Prostate gland (tissue), 2 donors: ENCODE measurements around the gene RBM12. TPM values are rescaled to one million over a fixed set of nuclear protein-coding genes. Genes with fewer than 3 reads are reported as not detected.
"Not testable (repeated sequence)": the region's sequence is repeated elsewhere in the genome, so short reads cannot be mapped to it uniquely, and the experiment has no call there.

Source experiments
- DNase-seq: peaks from one replicate; pipeline ENCODE4 v3.0.0-alpha.2; 2019; ENCODE audit warnings: low spot score
- H3K27ac ChIP-seq, 2 donors: fragments of 200-600 bp; sonication (generic); 2 replicates each; pipeline ENCODE4 v1.5.1; 2017 to 2019
- H3K27me3 ChIP-seq: fragments of 200-600 bp; sonication (generic); replicated peaks from 2 replicates; pipeline ENCODE4 v1.5.1; 2019; ENCODE audit not compliant: insufficient read depth
- H3K36me3 ChIP-seq, 2 donors: fragments of 200-600 bp; sonication (generic); 1 replicate in 1 of 2; 2 replicates in 1 of 2; pipeline versions ENCODE4 v1.5.1 to v1.8.1; 2017 to 2019
- H3K4me1 ChIP-seq: fragments of 200-600 bp; sonication (generic); replicated peaks from 2 replicates; pipeline ENCODE4 v1.5.1; 2019
- H3K4me3 ChIP-seq, 2 donors: fragments of 200-600 bp; sonication (generic); 2 replicates each; pipeline ENCODE4 v1.5.1; 2017 to 2019
- H3K9me3 ChIP-seq: fragments of 200-600 bp; sonication (generic); 2 replicates; pipeline ENCODE4 v1.5.1; 2017
- CTCF ChIP-seq, 4 experiments: fragments of 200-600 bp in 2 of 4; fragments of 450-650 bp in 2 of 4; sonication (generic) in 2 of 4; IDR thresholded peaks; 1 replicate in 3 of 4; 2 replicates in 1 of 4; pipeline ENCODE4 v1.5.1; 2016 to 2019; ENCODE audit warnings: antibody characterized with exemption in 4 of 4, mild to moderate bottlenecking in 2 of 4, moderate library complexity in 2 of 4
- POLR2A ChIP-seq: fragments of 450-650 bp; IDR thresholded peaks from one replicate; pipeline ENCODE4 v1.6.1; 2016; ENCODE audit warnings: antibody characterized with exemption, mild to moderate bottlenecking
- POLR2AphosphoS5 ChIP-seq: sonication (generic); formaldehyde crosslinking; IDR thresholded peaks from one replicate; pipeline ENCODE4 v1.6.1; 2017; ENCODE audit warnings: antibody characterized with exemption
- WGBS: methylation state at CpG from one replicate; pipeline ENCODE4 v1.1.5; 2018; 5-methylcytosine and 5-hydroxymethylcytosine counted together
- intact Hi-C: fragments of 100-400 bp; cut with DNase I; formaldehyde crosslinking; loops from one replicate; pipeline ENCODE4 v1.14.2; 2022
- total RNA-seq, 2 donors: library from RNA; depleted of rRNA; stranded (reverse); fragments of >200 nt; gene quantifications; one replicate each; pipeline ENCODE4 v1.1.0, GENCODE V29; 2016

The RBM12 gene
- 10 to 100 TPM; 31.8 to 38.9 TPM for total RNA-seq

- peak within 1 kb of the TSS; percentile 69 to 77 for H3K4me3 ChIP-seq
- TF ChIP-seq CTCF (IDR thresholded peaks at IDR 0.05) (peak in 2 of 4 experiments; percentile 4 to 27), POLR2A (peak; percentile 93), POLR2AphosphoS5 (peak; percentile 99)
- DNase-seq: peak; percentile 87
- peak within 1 kb of the TSS; percentile 97 for H3K27ac ChIP-seq
- peaks cover 3 to 4% of the 10 kb centered on the region in 2 donors for H3K36me3 ChIP-seq
- no peaks in the 10 kb centered on the region for H3K27me3 ChIP-seq
- no peaks in the 10 kb centered on the region for H3K4me1 ChIP-seq
- H3K9me3 ChIP-seq: no peaks in the 10 kb centered on the region
- intact Hi-C loops: loop anchor here (5.0 kb wide), 2 partner anchors 47 to 122 kb away; partner anchors contain the start of genes ERGIC3 and SPAG4
- under 1% methylated on average over 46 of the region's 61 CpGs for WGBS
Measured at GRCh38 chr20:35664466-35665206, at the start of gene RBM12, which contains the start of gene CPNE1. Gene RBM12 (minus strand): TSS chr20:35664900. CDS start chr20:35655322, 9,578 bp downstream. Gene CPNE1 (minus strand): TSS chr20:35664900. CDS start chr20:35632923, 31,977 bp downstream.

- Histone ChIP-seq H3K27ac (no peak overlapping the region), H3K4me3 (no peak overlapping the region), H3K27me3 (no peaks in the 10 kb centered on the region), H3K9me3 (no peaks in the 10 kb centered on the region), H3K36me3 (peaks cover 13 to 17% of the 10 kb centered on the region in 2 donors), H3K4me1 (no peaks in the 10 kb centered on the region)
- WGBS: 61% methylated on average over 4 of the region's 4 CpGs
- no peak for TF ChIP-seq POLR2A
- TF ChIP-seq CTCF (IDR thresholded peaks at IDR 0.05): no peak
- no peak for TF ChIP-seq POLR2AphosphoS5
- no peak for DNase-seq
- intact Hi-C loops: no loop called here
Measured at GRCh38 chr20:35714127-35714526, 49.4 kb upstream of the RBM12 start.

GRCh38 chr20:35713120-35713519 lies 48.4 kb upstream of the RBM12 start:
- H3K27me3 ChIP-seq, intact Hi-C loops, DNase-seq, H3K27ac ChIP-seq, H3K4me1 ChIP-seq, H3K4me3 ChIP-seq, H3K9me3 ChIP-seq: not testable (repeated sequence)
- peaks cover 13 to 17% of the 10 kb centered on the region in 2 donors for H3K36me3 ChIP-seq
- 86% methylated on average over 9 of the region's 9 CpGs for WGBS

GRCh38 chr20:35711588-35712209 lies 47.0 kb upstream of the RBM12 start:
- Histone ChIP-seq H3K27ac (no peak overlapping the region), H3K4me1 (no peaks in the 10 kb centered on the region), H3K27me3 (no peaks in the 10 kb centered on the region), H3K9me3 (no peaks in the 10 kb centered on the region), H3K4me3 (no peak overlapping the region), H3K36me3 (peaks cover 13 to 17% of the 10 kb centered on the region in 2 donors)
- DNase-seq: no peak
- 69% methylated on average over 6 of the region's 6 CpGs for WGBS
- no peak for TF ChIP-seq POLR2AphosphoS5
- TF ChIP-seq POLR2A: no peak
- no peak for TF ChIP-seq CTCF (IDR thresholded peaks at IDR 0.05)
- intact Hi-C loops: no loop called here

GRCh38 chr20:35710884-35711587 lies 46.3 kb upstream of the RBM12 start:
- TF ChIP-seq POLR2A: no peak
- TF ChIP-seq POLR2AphosphoS5: no peak
- TF ChIP-seq CTCF (IDR thresholded peaks at IDR 0.05): no peak
- intact Hi-C loops: no loop called here
- Histone ChIP-seq H3K27me3 (no peaks in the 10 kb centered on the region), H3K9me3 (no peaks in the 10 kb centered on the region), H3K4me1 (no peaks in the 10 kb centered on the region), H3K36me3 (peaks cover 12 to 17% of the 10 kb centered on the region in 2 donors), H3K27ac (no peak overlapping the region), H3K4me3 (no peak overlapping the region)
- 55% methylated on average over 6 of the region's 6 CpGs for WGBS
- DNase-seq: no peak
